ENCODE data around the gene PAAF1. TPM values are rescaled to one million over a fixed set of nuclear protein-coding genes. Genes with fewer than 3 reads are reported as not detected.

The PAAF1 gene
- total and polyA plus RNA-seq, 11 donors = 3.9 to 18.4 (median 11.4) TPM

DNA sequence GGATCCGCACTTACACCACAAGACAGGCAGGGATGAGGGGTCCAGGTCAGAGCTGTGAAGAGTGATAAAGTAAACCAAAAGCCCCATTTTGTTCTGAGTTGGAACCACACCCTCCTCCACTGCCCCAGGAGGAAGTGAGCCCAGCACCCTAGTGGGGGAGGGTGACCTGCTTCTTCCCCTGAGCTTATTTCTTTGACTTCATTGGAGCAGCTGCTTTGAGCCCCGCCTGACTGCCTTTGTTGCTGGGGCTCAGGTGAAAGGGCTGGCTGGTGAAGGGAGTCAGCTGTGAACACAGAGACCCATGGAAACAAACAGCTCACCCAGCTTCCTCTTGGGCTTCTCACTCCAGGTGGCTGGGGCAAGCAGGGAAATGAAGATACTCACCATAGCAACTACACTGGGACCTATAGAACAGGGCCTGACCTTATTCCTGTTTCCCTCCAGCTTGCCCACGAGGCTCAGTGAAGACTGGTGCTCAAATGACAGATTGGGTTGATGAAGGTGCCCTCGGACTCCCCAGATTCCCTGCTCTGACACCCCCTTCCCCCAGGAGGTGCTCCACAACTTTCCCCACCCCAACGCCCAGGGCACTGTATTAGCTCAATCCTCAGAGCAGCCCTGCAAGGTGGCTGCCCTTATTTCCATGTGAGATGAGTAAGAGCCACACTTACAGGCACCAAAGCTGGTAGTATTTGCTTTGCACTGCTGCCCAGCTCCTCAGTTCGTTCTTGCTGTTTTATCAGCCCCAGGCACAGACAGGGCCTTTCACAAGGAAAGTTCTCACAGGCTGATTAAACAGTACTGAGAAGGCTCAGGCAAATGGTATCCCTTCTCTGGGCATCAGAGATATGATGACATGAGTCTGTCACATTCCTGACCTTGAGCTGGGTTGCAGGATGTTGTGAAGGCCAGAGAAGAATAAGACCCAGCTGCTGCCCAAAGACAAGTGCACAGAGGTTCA, 103.5 kb downstream of the PAAF1 start:
- 68 to 79% (median 75%) methylated on average over 6 of the region's 6 CpGs for WGBS, 4 donors
- intact Hi-C loops (cut with DNase I) = loop anchor here in 4 of 10 donors (5.0 to 10.0 kb wide), 4 partner anchors 37 to 195 kb away; partner anchors contain the start of genes C2CD3 (in 2 of the 4) and PPME1 (in 2 of the 4)
- Histone ChIP-seq H3K4me3 (peak overlapping the region in 6 of 12 donors; percentile 5 to 85 (median 60)), H3K36me3 (peaks cover 0 to 61% (median 15%) of the 10 kb centered on the region in 9 donors), H3K4me1 (peaks cover 0 to 68% (median 14%) of the 10 kb centered on the region in 12 donors), H3K27me3 (no peaks in the 10 kb centered on the region), H3K27ac (peak overlapping the region in 4 of 12 donors; percentile 19 to 91 (median 42)), H3K9me3 (no peaks in the 10 kb centered on the region)
- DNase-seq = peak in 3 of 5 donors; percentile 30 to 52 (median 45)
- TF ChIP-seq CTCF (IDR thresholded peaks at IDR 0.05) = no peak
- no peak for TF ChIP-seq POLR2A (IDR thresholded peaks at IDR 0.05)
- ATAC-seq = no peak

Other genes with a start within 250 kb of the PAAF1 start
- gene PLEKHB1, start 230.4 kb upstream of the PAAF1 start, total RNA-seq = 10 to 100 TPM in 6 of 9 donors, 1 to 10 TPM in 3; 5.4 to 36.3 (median 14.5) TPM
- 1 to 10 TPM in 1 of 2 donors, under 1 TPM in 1; 0.82 to 5.9 TPM for gene PLEKHB1, start 230.4 kb upstream of the PAAF1 start, polyA plus RNA-seq
- gene RAB6A, start 115.9 kb upstream of the PAAF1 start, total RNA-seq = 100 to 1,000 TPM in 7 of 9 donors, 10 to 100 TPM in 2; 92.2 to 143 (median 123) TPM
- gene RAB6A, start 115.9 kb upstream of the PAAF1 start, polyA plus RNA-seq = 100 to 1,000 TPM in 1 of 2 donors, 10 to 100 TPM in 1; 41.7 to 110 TPM
- gene MRPL48, start 89.1 kb upstream of the PAAF1 start, total RNA-seq = 10 to 100 TPM; 21.0 to 43.5 (median 39.4) TPM
- 10 to 100 TPM; 33.3 to 47.7 TPM for gene MRPL48, start 89.1 kb upstream of the PAAF1 start, polyA plus RNA-seq
- gene COA4, start 153 bp upstream of the PAAF1 start, total RNA-seq = 10 to 100 TPM; 46.0 to 83.4 (median 53.1) TPM
- gene COA4, start 153 bp upstream of the PAAF1 start, polyA plus RNA-seq = 100 to 1,000 TPM in 1 of 2 donors, 10 to 100 TPM in 1; 83.9 to 136 TPM
- not detected for gene DNAJB13, start 74.0 kb downstream of the PAAF1 start, total RNA-seq
- under 1 TPM in 1 of 2 donors, not detected in 1; 0.14 TPM for gene DNAJB13, start 74.0 kb downstream of the PAAF1 start, polyA plus RNA-seq
- 100 to 1,000 TPM in 1 of 9 donors, 10 to 100 TPM in 8; 13.7 to 170 (median 19.7) TPM for gene UCP2, start 105.8 kb downstream of the PAAF1 start, total RNA-seq
- gene UCP2, start 105.8 kb downstream of the PAAF1 start, polyA plus RNA-seq = 10 to 100 TPM; 11.9 to 20.2 TPM
- gene UCP3, start 132.1 kb downstream of the PAAF1 start, total RNA-seq = 1 to 10 TPM in 8 of 9 donors, under 1 TPM in 1; 0.50 to 8.3 (median 1.7) TPM
- 1 to 10 TPM; 1.4 to 1.7 TPM for gene UCP3, start 132.1 kb downstream of the PAAF1 start, polyA plus RNA-seq